ENCODE measurements around the gene NKD2.

The NKD2 gene

DNA sequence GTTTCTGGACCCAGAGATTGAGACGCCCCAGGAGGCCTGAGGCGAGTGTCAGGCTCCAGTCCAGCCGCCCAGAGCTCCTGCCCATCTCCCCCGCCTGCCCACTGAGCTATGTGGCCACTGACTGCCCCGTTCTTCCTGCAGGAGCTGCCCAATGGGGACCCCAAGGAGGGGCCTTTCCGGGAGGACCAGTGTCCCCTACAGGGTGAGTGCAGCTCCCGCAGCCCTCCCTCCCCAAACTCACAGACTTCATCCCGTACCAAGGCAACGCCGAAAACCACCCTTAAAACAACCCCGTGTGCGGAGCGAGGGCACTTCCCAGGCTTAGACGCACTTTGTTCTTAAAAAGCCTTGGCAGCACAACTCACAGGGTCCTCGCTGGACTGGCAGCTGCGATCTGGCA is 23.4 kb downstream of the NKD2 start:
- DNase-seq = no peak

DNA sequence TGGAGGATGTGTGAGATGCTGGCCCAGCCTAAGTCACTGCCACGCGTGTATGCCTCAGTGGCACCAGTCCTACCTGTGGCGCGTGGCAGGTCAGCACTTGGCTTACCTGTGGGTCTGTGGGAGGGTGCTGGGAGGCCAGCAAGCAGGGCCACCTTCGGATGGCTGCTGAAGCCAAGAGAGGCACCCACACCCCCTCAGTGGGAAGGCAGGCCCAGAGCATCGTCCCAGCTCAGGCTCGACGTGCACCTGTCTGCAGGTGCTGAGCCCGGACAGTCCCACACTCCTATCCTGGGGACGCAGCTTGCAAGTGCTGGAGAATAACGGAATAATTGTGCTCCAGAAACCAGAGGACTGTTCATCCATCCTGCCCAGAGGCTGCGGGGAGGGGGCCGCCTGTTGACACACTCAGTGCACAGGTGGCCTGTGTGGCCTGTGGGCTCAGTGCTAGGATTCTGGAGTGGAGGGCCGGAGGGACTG is 24.0 kb downstream of the NKD2 start:
- no peak for DNase-seq

DNA sequence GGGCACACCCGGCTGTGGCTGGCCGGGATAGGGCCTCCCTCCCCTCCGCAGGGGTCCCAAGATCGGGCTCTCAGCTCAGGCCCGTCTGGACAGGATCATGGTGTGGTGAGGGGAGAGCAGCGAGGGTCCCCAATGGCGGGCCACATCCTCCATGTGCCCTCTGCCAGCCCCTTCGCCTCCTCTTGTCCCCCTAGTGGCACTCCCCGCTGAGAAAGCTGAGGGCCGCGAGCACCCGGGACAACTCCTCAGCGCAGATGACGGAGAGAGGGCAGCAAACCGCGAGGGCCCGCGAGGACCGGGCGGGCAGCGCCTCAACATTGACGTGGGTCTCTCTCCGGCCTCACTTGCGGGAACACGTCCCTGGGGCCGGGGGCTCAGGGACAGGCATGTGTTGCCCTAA is 24.6 kb downstream of the NKD2 start:
- DNase-seq = no peak

DNA sequence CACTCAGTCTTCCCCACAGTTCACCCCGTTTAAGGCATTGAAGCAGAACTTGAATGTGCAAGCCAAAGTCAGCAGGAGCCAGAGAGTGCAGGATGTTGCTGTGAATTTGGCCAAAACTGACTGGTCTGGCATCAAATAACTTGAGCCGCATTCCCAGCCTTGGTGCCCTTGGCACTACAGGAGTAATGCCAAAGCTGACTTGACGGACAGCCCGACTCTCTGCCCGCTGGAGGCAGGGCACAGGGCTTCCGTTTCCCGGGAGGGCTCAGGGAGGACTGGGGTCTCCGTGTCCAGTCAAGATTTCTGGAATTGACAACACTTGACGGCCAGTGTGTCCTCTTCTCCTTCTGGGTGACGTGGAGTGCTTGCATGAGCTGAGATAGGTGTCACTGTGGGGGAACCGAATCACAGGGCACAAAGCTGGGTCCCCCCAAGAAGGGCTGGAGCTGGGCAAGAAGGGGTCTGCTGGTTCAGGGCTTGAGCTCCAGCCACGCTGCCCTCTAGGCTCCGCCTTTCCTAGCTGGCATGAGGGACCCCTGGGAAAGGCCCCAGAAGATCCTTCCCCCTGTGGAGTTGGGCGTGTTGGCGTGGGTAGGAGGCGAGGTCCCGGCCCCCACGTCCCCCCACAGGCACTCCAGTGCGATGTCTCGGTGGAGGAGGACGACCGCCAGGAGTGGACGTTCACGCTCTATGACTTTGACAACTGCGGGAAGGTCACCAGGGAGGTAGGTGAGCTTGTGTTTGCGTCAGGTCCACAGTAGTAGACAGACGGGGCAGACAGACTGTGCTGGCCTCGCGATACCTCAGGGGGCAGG is 25.2 kb downstream of the NKD2 start:
- DNase-seq = no peak

DNA sequence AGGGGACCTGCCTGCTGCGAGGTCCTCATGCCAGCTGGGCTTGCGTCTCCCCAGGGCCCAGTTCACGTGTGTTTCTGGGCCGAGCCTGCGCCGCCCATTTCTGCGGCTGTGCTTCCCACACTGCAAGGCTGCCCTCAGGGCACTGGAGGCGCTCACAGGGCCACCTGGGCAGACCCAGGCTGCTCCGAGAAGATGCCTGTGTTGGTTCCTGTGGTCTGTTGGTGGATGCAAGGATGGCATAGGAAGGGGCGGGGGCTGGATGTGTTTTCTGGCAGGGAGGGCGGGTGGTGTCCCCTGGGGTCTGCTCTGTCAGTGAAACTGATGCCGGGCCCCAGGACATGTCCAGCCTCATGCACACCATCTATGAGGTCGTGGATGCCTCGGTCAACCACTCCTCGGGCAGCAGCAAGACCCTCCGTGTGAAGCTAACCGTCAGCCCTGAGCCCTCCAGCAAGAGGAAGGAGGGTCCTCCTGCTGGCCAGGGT is 25.9 kb downstream of the NKD2 start:
- no peak for DNase-seq

DNA sequence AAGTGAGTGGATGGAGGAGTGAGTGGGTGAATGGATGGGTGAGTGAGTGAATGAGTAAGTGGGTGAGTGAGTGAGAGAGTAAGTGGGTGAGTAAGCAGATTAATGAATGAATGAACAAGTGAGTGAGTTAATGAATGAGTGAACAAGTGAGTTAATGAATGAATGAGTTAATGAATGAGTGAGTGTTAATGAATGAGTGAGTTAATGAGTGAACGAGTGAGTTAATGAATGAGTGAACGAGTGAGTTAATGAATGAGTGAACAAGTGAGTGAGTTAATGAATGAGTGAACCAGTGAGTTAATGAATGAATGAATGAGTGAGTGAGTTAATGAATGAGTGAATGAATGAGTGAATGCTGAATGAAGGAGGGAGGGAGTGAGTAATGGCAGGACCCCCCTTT is 26.4 kb downstream of the NKD2 start:
- no peak for DNase-seq

DNA sequence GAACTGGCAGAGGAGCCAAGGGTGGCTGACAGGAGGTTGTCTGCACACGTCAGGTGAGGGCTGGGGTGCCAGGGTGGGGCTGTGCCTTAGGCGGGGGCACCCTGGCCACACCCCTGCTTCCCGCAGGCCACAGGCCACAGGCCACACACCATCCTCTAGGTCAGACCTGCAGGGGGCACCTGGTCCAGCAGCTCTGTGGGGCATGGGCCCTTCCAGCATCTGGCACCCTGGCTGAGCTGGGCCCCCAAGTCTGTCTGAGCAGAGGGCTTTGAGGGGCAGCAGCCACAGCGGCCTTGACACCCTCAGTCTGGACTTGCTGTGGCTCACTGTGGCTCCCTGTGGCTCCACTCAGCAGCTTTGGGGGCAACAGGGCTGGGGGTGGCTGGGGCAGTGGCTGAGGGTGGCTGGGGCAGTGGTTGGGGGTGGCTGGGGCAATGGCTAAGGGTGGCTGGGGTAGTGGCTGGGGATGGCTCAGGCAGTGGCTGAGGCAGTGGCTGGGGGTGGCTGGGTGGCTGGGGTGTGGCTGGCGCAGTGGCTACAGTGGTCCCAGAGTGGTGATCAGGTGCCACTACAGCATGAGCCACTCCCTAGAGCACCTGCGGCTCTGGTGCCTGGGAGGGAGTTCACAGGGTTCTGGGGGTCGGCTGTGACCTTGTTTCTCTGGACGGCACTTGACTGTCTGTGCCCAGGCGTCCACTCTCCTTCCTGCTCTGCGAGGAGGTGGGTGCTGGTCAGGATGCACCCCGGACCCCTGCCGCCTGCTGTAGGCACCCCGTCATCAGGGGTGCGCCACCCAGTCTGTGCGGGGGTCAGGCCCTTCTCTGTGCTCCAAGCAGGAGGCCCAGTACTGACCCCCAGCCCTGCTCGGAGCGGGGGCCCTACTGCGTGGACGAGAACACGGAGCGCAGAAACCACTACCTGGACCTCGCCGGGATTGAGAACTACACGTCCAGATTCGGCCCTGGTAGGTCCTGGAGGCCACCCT is 27.1 kb downstream of the NKD2 start:
- DNase-seq = no peak

DNA sequence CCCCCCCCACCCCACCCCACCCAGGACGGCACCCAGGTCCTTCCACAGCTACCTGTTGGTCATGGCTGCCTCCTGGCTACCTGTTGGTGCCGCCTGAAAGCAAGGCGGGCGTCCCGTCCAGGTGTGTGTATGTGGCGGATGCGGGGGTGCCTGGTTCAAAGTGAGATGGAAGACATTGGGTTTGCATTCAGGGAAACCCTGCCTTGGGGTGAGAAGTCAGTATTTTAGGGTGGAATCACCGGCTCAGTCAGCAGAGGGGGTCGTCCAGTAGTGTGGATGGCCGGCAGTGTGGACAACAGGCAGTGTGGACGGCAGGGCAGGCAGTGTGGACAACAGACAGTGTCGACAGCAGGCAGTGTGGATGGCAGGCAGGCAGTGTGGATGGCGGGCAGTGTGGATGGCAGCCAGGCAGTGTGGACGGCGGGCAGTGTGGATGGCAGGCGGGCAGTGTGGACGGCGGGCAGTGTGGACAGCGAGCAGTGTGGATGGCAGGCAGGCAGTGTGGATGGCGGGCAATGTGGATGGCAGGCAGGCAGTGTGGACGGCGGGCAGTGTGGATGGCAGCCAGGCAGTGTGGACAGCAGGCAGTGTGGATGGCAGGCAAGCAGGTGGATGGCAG is 28.0 kb downstream of the NKD2 start:
- no peak for DNase-seq

DNA sequence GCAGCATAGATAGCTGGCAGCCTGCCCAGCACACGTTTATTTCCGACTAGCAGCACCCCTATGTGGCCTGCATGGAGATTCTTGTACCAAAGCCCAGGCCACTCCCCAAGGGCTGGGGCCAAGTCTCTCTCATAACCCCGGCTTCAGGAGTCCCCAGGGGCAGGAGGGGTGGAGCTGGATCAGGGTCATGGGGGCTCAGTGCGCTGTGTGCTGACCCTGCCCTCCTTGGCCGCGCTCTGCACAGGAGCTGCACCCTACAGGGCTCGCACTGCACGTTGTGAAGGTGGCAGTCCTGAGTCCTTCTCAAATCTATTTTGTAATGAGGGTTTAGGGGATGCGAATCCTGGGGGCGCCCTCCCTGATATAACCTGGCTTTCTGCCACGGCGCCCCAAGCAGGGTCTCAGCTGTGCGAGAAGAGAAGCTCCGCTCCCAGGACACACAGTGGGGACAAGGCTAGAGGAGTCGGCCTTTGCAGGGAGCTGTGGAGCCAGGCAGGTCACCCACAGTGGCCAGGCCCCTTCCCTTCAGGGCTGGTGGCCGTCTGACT is 28.6 kb downstream of the NKD2 start:
- DNase-seq = no peak

DNA sequence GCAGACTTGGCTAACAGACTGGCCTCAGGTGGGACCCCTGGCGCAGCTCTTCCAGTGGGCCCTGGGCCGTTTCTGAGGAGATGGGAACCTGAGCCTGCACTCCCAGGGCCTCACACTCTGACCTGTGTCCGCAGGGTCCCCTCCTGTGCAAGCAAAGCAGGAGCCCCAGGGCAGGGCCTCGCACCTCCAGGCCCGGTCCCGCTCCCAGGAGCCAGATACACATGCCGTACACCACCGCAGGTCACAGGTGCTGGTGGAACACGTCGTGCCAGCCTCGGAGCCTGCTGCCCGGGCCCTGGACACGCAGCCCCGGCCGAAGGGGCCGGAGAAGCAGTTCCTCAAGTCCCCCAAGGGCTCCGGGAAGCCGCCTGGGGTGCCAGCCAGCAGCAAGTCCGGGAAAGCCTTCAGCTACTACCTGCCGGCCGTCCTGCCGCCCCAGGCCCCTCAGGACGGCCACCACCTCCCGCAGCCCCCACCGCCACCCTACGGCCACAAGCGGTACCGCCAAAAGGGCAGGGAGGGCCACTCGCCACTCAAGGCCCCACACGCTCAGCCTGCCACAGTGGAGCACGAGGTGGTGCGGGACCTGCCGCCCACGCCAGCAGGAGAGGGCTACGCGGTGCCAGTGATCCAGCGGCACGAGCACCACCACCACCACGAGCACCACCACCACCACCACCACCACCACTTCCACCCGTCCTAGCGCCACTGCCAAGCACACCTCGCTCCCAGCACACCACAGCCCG is 29.2 kb downstream of the NKD2 start:
- DNase-seq = no peak

DNA sequence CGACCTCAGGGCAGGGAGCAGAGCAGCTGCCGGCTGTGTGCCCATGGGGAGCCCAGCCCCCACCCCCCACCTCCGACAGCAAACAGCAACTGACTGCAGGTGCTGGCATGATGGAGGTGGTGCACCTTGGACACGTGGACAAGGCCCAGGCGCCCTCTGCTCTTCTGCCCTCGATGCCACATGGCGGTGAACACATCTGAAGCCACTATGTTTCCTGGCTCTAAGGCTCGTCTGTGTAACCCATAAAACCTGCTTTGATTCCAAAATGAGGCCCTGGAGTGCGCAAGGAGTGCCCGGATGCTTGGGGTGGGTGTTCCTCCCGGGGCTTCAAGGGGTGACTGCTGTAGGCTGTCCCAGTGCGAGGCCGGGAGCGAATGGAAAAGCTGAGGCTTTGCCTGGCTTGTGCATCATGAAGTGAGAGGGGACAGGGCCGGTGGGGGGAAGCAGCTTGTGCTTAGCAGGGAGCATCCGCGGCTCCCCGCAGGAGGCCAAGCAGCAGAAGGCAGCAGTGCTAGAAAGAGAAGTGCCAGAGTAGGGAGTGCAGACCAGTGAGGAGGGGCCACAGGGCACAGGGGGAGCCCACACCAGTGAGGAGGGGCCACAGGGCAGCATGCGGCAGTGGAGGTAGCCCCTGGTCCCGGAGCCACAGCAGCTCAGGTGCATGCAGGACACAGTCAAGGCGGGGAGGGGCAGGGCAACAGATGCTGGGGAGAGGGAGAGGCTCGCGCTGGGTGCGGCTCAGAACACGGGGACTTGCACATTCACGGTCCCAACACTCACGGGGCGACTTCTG is 30.0 kb downstream of the NKD2 start:
- DNase-seq = no peak

DNA sequence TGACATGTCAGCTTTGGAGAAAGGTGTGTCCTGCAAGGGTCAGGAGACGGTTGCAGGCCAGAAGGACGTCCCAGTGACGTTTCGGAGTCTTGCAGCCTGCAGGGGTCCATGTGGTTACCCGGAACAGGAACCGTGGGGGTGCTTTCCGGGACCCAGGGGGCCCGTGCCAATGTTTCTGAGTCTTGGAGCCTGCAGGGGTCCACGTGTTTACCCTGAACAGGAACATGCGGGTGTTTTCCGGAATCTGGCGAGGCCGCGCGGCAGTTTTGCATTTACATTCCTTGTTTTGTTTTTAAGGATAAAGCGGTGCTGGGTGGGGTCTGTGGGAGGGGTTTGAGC is 30.6 kb downstream of the NKD2 start:
- no peak for DNase-seq

DNA sequence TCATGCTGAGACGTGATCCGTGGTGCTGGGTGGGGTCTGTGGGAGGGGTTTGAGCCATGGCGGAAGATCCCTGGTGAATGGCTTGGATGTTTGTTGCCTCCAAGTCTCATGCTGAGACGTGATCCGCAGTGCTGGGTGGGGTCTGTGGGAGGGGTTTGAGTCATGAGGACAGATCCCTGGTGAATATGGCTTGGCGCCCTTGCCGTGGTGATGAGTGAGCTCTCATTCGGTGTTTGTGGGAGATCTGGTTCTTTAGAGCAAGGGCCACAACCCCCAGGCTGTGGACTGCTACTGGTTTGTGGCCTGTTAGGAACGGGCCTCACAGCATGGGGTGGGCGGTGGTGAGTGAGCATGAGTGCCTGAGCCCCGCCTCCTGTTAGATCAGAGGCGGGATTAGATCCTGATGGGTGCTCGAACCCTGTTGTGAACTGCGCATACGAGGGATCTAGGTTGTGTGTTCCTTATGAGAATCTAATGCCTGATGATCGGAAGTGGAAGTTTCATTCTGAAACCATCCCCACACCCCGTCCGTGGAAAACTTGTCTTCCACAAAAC is 31.2 kb downstream of the NKD2 start:
- no peak for DNase-seq

DNA sequence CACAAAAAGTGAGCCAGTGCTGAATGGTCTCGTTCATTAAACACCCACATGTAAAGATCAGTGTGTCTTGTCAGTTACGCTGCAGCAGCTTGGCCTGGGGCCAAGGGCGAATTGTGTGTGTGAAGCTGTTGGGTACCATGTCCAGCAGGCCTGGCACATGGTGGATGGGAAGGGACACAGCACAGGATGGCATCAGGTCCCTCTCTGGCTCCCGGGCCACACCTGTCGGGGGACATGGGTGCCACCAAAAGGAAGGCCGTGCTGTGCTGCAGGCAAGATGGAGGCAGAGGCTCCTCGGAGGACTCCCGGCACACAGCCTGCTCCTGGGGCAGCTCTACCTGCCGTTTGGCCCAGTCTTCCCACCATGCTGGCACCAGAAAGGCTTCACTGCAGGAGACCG is 32.0 kb downstream of the NKD2 start:
- DNase-seq = no peak

DNA sequence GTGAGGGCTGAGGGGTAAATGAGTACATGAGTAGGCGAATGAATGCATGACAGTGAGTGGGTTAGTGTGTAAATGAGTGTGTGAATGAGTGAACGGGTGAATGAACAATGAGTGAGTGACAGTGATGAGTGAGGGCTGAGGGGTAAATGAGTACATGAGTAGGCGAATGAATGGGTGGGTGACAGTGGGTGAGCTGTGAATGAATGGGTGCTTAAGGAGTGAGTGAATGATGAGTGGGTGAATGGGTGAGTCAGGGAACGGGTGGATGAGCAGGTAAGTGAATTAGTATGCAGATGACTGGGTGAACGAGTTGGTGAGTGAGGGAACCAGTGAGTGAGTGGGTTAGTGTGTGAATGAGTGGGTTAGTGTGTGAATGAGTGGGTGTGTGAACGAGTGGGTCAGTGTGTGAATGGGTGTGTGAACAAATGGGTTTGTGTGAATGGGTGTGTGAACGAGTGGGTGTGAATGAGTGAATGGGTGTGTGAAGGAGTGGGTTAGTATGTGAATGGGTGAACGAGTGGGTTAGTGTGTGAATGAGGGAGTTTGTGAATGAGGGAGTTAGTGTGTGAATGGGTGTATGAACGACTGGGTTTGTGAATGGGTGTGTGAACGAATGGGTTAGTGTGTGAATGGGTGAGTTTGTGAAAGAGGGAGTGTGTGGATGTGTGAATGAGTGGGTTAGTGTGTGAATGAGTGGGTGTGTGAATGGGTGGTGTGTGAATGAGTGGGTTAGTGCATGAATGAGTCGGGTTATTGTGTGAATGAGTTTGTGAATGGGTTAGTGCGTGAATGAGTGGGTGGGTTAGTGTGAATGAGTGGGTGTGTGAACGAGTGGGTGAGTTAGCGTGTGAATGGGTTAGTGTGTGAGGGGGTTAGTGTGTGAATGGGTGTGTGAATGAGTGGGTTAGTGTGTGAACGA is 32.9 kb downstream of the NKD2 start:
- no peak for DNase-seq

DNA sequence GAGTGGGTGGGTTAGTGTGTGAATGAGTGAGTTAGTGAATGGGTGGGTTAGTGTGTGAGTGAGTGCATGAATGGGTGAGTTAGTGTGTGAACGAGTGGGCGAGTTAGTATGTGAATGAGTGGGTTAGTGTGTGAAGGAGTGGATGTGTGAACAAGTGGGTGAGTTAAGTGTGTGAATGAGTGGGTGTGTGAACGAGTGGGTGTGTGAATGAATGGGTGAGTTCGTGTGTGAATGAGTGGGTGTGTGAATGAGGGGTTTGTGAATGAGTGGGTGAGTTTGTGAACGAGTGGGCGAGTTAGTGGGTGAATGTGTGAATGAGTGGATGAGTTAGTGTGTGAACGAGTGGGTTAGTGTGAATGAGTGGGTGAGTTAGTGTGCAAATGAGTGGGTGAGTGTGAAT is 34.0 kb downstream of the NKD2 start:
- no peak for DNase-seq

DNA sequence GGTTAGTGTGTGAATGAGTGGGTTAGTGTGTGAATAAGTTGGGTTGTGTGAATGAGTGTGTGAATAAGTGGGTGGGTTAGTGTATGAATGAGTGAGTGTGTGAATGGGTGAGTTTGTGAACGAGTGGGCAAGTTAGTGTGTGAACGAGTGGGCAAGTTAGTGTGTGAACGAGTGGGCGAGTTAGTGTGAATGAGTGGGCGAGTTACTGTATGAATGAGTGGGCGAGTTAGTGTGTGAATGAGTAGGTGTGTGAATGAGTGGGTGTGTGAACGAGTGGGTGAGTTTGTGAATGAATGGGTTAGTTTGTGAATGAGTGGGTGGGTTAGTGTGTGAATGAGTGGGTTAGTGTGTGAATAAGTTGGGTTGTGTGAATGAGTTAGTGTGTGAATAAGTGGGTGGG is 34.7 kb downstream of the NKD2 start:
- DNase-seq = no peak

DNA sequence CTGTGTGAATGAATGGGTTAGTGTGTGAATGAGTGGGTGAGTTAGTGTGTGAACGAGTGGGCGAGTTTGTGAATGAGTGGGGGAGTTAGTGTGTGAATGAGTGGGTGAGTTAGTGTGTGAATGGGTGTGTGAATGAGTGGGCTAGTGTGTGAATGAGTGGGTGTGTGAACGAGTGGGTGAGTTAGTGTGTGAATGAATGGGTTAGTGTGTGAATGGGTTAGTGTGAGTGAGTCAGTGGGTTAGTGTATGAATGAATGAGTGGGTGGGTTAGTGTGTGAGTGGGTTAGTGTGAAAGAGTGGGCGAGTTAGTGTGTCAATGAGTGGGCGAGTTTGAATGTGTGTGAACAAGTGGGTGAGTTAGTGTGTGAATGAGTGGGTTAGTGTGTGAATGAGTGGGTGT is 35.5 kb downstream of the NKD2 start:
- no peak for DNase-seq

DNA sequence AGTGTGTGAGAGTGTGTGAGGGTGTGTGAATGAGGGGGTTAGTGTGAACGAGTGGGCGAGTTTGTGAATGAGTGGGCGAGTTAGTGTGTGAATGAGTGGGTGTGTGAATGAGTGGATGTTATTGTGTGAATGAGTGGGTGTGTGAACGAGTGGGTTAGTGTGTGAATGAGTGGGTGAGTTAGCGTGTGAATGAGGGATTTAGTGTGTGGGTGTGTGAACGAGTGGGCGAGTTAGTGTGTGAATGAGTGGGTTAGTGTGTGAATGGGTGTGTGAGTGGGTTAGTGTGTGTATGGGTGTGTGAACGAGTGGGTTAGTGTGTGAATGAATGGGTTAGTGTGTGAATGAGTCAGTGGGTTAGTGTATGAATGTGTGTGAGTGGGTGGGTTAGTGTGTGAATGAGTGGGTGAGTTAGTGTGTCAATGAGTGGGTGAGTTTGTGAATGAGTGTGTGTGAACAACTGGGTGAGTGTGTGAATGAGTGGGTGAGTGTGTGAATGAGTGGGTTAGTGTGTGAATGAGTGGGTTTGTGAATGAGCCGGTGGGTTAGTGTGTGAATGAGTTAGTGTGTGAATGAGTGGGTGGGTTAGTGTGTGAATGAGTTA is 37.5 kb downstream of the NKD2 start:
- DNase-seq = no peak
